SU-DHL-6 (cell line): ENCODE data around the gene MFAP3.

Experiments
- H2AFZ ChIP-seq: fragments of 200-600 bp; sonication (generic); 2 replicates; pipeline ENCODE4 v1.6.1; 2014; ENCODE audit warnings: low read depth, mild to moderate bottlenecking, moderate library complexity, mixed read lengths, antibody characterized with exemption, low read length; ENCODE audit not compliant: severe bottlenecking
- H3F3A ChIP-seq: fragments of 200-600 bp; shearing (Covaris generic); 2 replicates; pipeline ENCODE4 v1.6.0; 2016; ENCODE audit warnings: antibody characterized with exemption, mild to moderate bottlenecking; ENCODE audit not compliant: insufficient read depth
- H3K27ac ChIP-seq: fragments of 200-600 bp; sonication (generic); 2 replicates; pipeline ENCODE4 v1.5.1; 2016; ENCODE audit warnings: low read depth, mild to moderate bottlenecking, low read length, moderate library complexity, mixed read lengths
- H3K27me3 ChIP-seq: fragments of 200-600 bp; sonication (generic), shearing (Covaris generic); 2 replicates; pipeline ENCODE4 v1.6.0; 2014; ENCODE audit warnings: mild to moderate bottlenecking, low read length
- H3K36me3 ChIP-seq: fragments of 200-600 bp; sonication (generic); 2 replicates; pipeline ENCODE4 v1.6.1; 2014; ENCODE audit warnings: mild to moderate bottlenecking, low read length, mixed read lengths
- H3K4me2 ChIP-seq: fragments of 300-600, 200-600 bp; shearing (Covaris generic), sonication (generic); 2 replicates; pipeline ENCODE4 v1.6.0; 2014; ENCODE audit warnings: low read length, low read depth, mild to moderate bottlenecking; ENCODE audit not compliant: poor library complexity, severe bottlenecking
- H3K4me3 ChIP-seq: fragments of 200-600 bp; sonication (generic); 2 replicates; pipeline ENCODE4 v1.5.1; 2014; ENCODE audit warnings: antibody characterized with exemption, low read length, mild to moderate bottlenecking, mixed read lengths; ENCODE audit not compliant: insufficient read depth, poor library complexity, severe bottlenecking
- H3K79me2 ChIP-seq: fragments of 200-600 bp; sonication (generic); 2 replicates; pipeline ENCODE4 v1.6.1; 2014; ENCODE audit warnings: mild to moderate bottlenecking, low read length, moderate library complexity; ENCODE audit not compliant: insufficient read depth
- H3K9ac ChIP-seq: fragments of 200-600 bp; sonication (generic); 2 replicates; pipeline ENCODE4 v1.7.0; 2014; ENCODE audit warnings: mild to moderate bottlenecking, low read length
- H3K9me2 ChIP-seq: fragments of 200-600 bp; sonication (generic); replicated peaks from 2 replicates; pipeline ENCODE4 v1.6.1; 2014; ENCODE audit warnings: low read length; ENCODE audit not compliant: insufficient read depth
- H3K9me3 ChIP-seq: fragments of 200-600 bp; sonication (generic); 2 replicates; pipeline ENCODE4 v1.6.1; 2014; ENCODE audit warnings: low read length, mixed read lengths; ENCODE audit not compliant: insufficient read depth
- H4K20me1 ChIP-seq: fragments of 200-600 bp; sonication (generic); 2 replicates; pipeline ENCODE4 v1.6.1; 2014; ENCODE audit warnings: low read depth, mild to moderate bottlenecking, antibody characterized with exemption, low read length, moderate library complexity, mixed read lengths
- EZH2phosphoT487 ChIP-seq: fragments of 200-600 bp; sonication (generic), shearing (Covaris generic); conservative IDR thresholded peaks from 2 replicates; pipeline ENCODE4 v1.6.1; 2018; ENCODE audit warnings: mild to moderate bottlenecking, antibody characterized with exemption, low read length, moderate library complexity, mixed read lengths
- TF ChIP-seq, protein P1 (sequence below): fragments of 200-600 bp; sonication (generic); IDR thresholded peaks from one replicate; pipeline ENCODE4 v1.5.1; 2017; ENCODE audit warnings: antibody characterized with exemption, mild to moderate bottlenecking, low read length, moderate library complexity; ENCODE audit not compliant: insufficient read depth, poor library complexity, severe bottlenecking

MFAP3 gene

DNA sequence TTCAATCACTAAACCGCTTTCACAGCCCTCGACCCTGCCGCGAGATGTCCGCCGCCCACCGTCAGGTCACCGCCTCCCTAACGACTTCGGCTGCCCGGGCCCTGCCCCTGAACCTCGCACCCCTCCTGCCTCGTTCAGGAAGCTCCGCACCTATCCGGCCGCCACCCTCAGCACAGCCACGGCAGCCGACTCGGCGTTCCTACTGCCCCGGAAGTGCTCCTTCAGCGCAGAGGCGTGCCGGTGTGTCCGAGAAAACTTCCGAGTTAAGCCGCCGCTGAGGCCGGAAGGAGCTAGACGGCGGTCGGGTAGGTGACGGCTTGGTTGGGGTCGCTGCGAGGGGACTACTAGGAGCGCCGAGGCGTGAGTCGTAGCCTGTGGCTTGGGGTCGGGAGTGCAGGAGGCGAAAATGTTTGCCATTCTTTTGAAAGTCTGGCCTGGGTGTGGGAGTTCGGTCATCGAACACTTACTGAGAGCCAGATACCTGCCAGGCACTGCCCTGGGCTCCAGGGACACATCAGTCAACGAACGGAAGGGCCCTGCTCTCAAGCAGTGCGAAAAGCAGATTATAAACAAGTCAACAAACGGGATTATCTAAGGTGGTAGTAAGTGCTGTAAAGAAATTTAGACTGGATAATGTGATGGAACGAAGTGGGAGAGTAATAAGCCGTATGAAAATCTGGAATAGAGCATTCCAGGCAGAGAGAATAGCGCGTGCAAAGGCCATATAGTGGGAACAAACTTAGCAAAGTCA lies at the start of gene MFAP3, which contains the start of gene FAM114A2:
TSS of gene MFAP3 (plus strand) at position 261 of the 751 bp plus-strand sequence. CDS start 10,756 bp downstream, outside the sequence.
TSS of gene FAM114A2 (minus strand) at position 204 of the 751 bp plus-strand sequence. CDS start 3,957 bp downstream, outside the sequence.
- H3K27ac ChIP-seq: peak within 1 kb of the TSS; percentile 73
- TF ChIP-seq, protein P1, sequence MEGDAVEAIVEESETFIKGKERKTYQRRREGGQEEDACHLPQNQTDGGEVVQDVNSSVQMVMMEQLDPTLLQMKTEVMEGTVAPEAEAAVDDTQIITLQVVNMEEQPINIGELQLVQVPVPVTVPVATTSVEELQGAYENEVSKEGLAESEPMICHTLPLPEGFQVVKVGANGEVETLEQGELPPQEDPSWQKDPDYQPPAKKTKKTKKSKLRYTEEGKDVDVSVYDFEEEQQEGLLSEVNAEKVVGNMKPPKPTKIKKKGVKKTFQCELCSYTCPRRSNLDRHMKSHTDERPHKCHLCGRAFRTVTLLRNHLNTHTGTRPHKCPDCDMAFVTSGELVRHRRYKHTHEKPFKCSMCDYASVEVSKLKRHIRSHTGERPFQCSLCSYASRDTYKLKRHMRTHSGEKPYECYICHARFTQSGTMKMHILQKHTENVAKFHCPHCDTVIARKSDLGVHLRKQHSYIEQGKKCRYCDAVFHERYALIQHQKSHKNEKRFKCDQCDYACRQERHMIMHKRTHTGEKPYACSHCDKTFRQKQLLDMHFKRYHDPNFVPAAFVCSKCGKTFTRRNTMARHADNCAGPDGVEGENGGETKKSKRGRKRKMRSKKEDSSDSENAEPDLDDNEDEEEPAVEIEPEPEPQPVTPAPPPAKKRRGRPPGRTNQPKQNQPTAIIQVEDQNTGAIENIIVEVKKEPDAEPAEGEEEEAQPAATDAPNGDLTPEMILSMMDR: no peak
- TF ChIP-seq EZH2phosphoT487: no peak

DNA sequence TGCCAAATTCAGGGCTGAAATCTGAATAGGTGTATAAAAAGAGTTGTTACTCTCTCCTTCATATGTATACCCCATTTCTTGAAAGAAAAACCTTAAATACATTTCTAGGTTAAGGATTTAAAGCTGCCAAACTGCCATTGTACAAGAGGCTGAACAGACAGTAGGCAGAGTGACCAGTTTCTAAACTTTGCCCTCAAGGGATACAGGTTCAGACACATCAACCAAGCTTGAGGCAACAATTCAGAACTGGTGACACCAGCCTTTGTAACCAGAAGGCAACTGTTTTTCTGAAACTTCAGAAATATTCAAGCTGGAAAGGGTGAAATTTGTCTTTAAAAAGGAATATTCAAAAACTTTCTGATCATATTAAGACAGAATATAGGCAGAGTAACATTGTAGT lies 47.6 kb upstream of the MFAP3 start:
- Histone ChIP-seq H2AFZ (no peak overlapping the region), H3K9me2 (no peaks in the 10 kb centered on the region), H3F3A (no peaks in the 10 kb centered on the region), H3K27me3 (no peaks in the 10 kb centered on the region), H3K4me2 (no peak overlapping the region), H3K36me3 (no peaks in the 10 kb centered on the region), H3K9ac (no peak overlapping the region), H3K4me3 (no peak overlapping the region), H3K79me2 (no peaks in the 10 kb centered on the region), H3K27ac (no peak overlapping the region), H3K9me3 (no peaks in the 10 kb centered on the region), H4K20me1 (no peaks in the 10 kb centered on the region)
- TF ChIP-seq EZH2phosphoT487: no peak
- TF ChIP-seq, protein P1: no peak

More for the DNA sequence above, at the start of gene MFAP3, which contains the start of gene FAM114A2:
- Histone ChIP-seq H3K4me2 (peak within 1 kb of the TSS; percentile 66), H3K9me3 (no peaks in the 10 kb centered on the region), H3K4me3 (peak within 1 kb of the TSS; percentile 62), H3K27me3 (no peaks in the 10 kb centered on the region), H3K79me2 (peaks cover 37% of the 10 kb centered on the region), H3K36me3 (no peaks in the 10 kb centered on the region), H4K20me1 (no peaks in the 10 kb centered on the region), H3F3A (peaks cover 6% of the 10 kb centered on the region; the same call in 1 of the 2 replicates), H3K9ac (peak within 1 kb of the TSS; percentile 70), H3K9me2 (no peaks in the 10 kb centered on the region), H2AFZ (peak within 1 kb of the TSS; percentile 77)

GRCh38 chr5:153998010-153998409 lies 40.8 kb upstream of the MFAP3 start:
- TF ChIP-seq EZH2phosphoT487: no peak
- TF ChIP-seq, protein P1: no peak
- no peaks in the 10 kb centered on the region for H4K20me1 ChIP-seq
- H2AFZ ChIP-seq: no peak overlapping the region
- H3K27me3 ChIP-seq: no peaks in the 10 kb centered on the region
- no peaks in the 10 kb centered on the region for H3K36me3 ChIP-seq
- no peaks in the 10 kb centered on the region for H3F3A ChIP-seq
- H3K4me2 ChIP-seq: no peak overlapping the region
- H3K27ac ChIP-seq: no peak overlapping the region
- no peak overlapping the region for H3K4me3 ChIP-seq
- no peaks in the 10 kb centered on the region for H3K9me3 ChIP-seq
- H3K79me2 ChIP-seq: no peaks in the 10 kb centered on the region
- no peaks in the 10 kb centered on the region for H3K9me2 ChIP-seq
- H3K9ac ChIP-seq: no peak overlapping the region
